Measurements from ENCODE around the gene LRP2. TPM values are rescaled to one million over a fixed set of nuclear protein-coding genes. Genes with fewer than 3 reads are reported as not detected.

The LRP2 gene
- total and polyA plus RNA-seq, 2 of the 8 experiments (the other 6 are each of a cell fraction or from before 2014, with no cell fraction given) = 2.0 to 2.9 TPM

DNA sequence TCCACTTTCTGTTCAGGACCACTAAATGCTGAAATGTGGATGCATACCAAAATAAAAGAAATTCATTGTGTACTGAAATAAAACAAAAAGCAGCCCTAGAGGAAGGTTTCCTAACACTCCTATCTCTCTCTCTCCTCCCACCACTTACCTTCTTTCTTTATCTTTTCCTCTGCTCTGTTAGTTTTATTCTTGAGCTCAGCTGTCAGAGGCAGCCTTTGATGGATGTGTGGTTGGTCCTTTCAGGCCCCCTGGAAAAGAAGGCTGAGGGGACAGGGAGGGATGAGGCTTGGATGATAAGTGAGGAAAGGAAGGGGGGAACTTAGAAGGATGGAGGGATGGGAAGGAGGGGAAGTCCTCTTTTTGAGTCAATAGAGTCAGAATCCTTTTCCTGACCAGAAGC lies 245.3 kb downstream of the LRP2 start:
- no peak overlapping the region for H4K8ac ChIP-seq (ENCODE audit: extremely low read depth, insufficient read depth, low read length)
- no peak overlapping the region for H3K23ac ChIP-seq (ENCODE audit: insufficient read length)
- H3K27me3 ChIP-seq (replicated peaks in 1 of 4; ENCODE audit: control insufficient read depth in 3 of 4, extremely low read depth in 1 of 4, insufficient read depth in 3 of 4, low read length in 3 of 4) = no peaks in the 10 kb centered on the region
- no peak overlapping the region for H3K27ac ChIP-seq (ENCODE audit: low read depth, low read length)
- no peak overlapping the region for H3K4me3 ChIP-seq (ENCODE audit: extremely low read depth in 1 of 4, insufficient read depth in 2 of 4, low read depth in 3 of 4, low read length in 4 of 4)
- no peaks in the 10 kb centered on the region for H3K36me3 ChIP-seq (ENCODE audit: control insufficient read depth in 2 of 4, insufficient read depth in 4 of 4, low read length in 3 of 4)
- ChIA-PET CTCF (ENCODE audit: partially characterized antibody) (interaction anchor here (1.0 to 3.6 kb wide), 3 partner anchors 15 to 25 kb away, joined by 3 to 22 read pairs (median 3); no protein-coding TSS in a partner anchor), POLR2A (ENCODE audit: partially characterized antibody) (no interaction called here)
- no peak for FAIRE-seq
- H2BK12ac ChIP-seq (ENCODE audit: low read depth, low read length) = no peak overlapping the region
- no peak overlapping the region for H3K56ac ChIP-seq (replicated peaks; ENCODE audit: insufficient read length, low read depth, low read length)
- H3K79me1 ChIP-seq (ENCODE audit: low read depth, low read length) = no peaks in the 10 kb centered on the region
- no peaks in the 10 kb centered on the region; the same call in 1 of the 2 replicates for H3K23me2 ChIP-seq (ENCODE audit: low read depth, low read length)
- H3K9me3 ChIP-seq (ENCODE audit: insufficient read depth in 2 of 2, low read depth in 1 of 2, low read length in 1 of 2) = no peaks in the 10 kb centered on the region
- no peak overlapping the region for H2BK120ac ChIP-seq (replicated peaks; ENCODE audit: low read depth, low read length)
- H3K9ac ChIP-seq (replicated peaks in 1 of 4; ENCODE audit: extremely low read depth in 1 of 4, low read depth in 3 of 4, low read length in 3 of 4) = no peak overlapping the region
- H2BK20ac ChIP-seq (ENCODE audit: low read length) = no peak overlapping the region
- H2BK15ac ChIP-seq (ENCODE audit: low read length) = no peak overlapping the region
- H4K20me1 ChIP-seq (replicated peaks in 1 of 2; ENCODE audit: control insufficient read depth in 1 of 2, insufficient read depth in 2 of 2, low read length in 2 of 2) = no peaks in the 10 kb centered on the region
- peaks cover 0 to 3% (median 0%) of the 10 kb centered on the region in 4 experiments; a peak in 1 of 7 replicates for H3K4me1 ChIP-seq (replicated peaks in 1 of 4; ENCODE audit: control insufficient read depth in 3 of 4, insufficient read depth in 4 of 4, low read length in 3 of 4)
- H3K4ac ChIP-seq (replicated peaks; ENCODE audit: insufficient read length, low read depth, low read length) = no peak overlapping the region
- no peak overlapping the region for H2BK5ac ChIP-seq (ENCODE audit: low read depth, low read length)
- no peak overlapping the region for H3K18ac ChIP-seq (ENCODE audit: extremely low read depth, low read length)
- no peak overlapping the region for H2AFZ ChIP-seq (ENCODE audit: low read length)
- H4K5ac ChIP-seq (ENCODE audit: insufficient read length, low read depth, low read length) = no peak overlapping the region
- no peak overlapping the region for H3K14ac ChIP-seq (ENCODE audit: insufficient read length)
- no peak overlapping the region for H3K4me2 ChIP-seq (ENCODE audit: insufficient read depth in 1 of 2, low read depth in 2 of 2, low read length in 2 of 2)
- no peak overlapping the region for H2AK5ac ChIP-seq (ENCODE audit: low read depth, low read length)
- H4K91ac ChIP-seq (replicated peaks; ENCODE audit: insufficient read length, low read length) = no peak overlapping the region
- no peak for DNase-seq (ENCODE audit: low read depth in 1 of 2, low spot score in 2 of 2)
- H3K79me2 ChIP-seq (ENCODE audit: control insufficient read depth in 1 of 2, insufficient read depth in 2 of 2, low read length in 2 of 2) = no peaks in the 10 kb centered on the region
- TF ChIP-seq FOSL1 (IDR thresholded peaks at IDR 0.05; ENCODE audit: insufficient read depth, low read depth, low read length) = no peak
- no peak for TF ChIP-seq CBX5 (IDR thresholded peaks at IDR 0.05; ENCODE audit: low read depth, low read length)
- no peak for TF ChIP-seq EGR1 (IDR thresholded peaks at IDR 0.05; ENCODE audit: borderline replicate concordance, low read depth, low read length)
- TF ChIP-seq POLR2A (IDR thresholded peaks at IDR 0.05; ENCODE audit: control extremely low read depth in 1 of 2, low read depth in 2 of 2, low read length in 2 of 2) = no peak
- no peak for TF ChIP-seq KDM5A (IDR thresholded peaks at IDR 0.05; ENCODE audit: low read length)
- no peak for TF ChIP-seq ZNF274 (IDR thresholded peaks at IDR 0.05; ENCODE audit: borderline replicate concordance, extremely low read depth, low read length)
- TF ChIP-seq, protein P1, sequence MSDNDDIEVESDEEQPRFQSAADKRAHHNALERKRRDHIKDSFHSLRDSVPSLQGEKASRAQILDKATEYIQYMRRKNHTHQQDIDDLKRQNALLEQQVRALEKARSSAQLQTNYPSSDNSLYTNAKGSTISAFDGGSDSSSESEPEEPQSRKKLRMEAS (IDR thresholded peaks at IDR 0.05) = no peak
- no peak for TF ChIP-seq TCF12 (IDR thresholded peaks at IDR 0.05; ENCODE audit: low read depth, low read length)
- TF ChIP-seq SIN3A (conservative IDR thresholded peaks at IDR 0.05 in 1 of 2, IDR thresholded peaks at IDR 0.05 in 1 of 2; ENCODE audit: low read depth in 1 of 2, low read length in 2 of 2) = no peak
- TF ChIP-seq, protein P2, sequence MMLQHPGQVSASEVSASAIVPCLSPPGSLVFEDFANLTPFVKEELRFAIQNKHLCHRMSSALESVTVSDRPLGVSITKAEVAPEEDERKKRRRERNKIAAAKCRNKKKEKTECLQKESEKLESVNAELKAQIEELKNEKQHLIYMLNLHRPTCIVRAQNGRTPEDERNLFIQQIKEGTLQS (IDR thresholded peaks at IDR 0.05; ENCODE audit: insufficient read depth, low read depth, low read length) = no peak
- no peak for TF ChIP-seq RFX5 (IDR thresholded peaks at IDR 0.05; ENCODE audit: borderline replicate concordance, low read depth, low read length)
- no peak for TF ChIP-seq CTBP2 (IDR thresholded peaks at IDR 0.05; ENCODE audit: borderline replicate concordance, insufficient read depth, insufficient read length, low read length)
- no peak for TF ChIP-seq SP4 (IDR thresholded peaks at IDR 0.05; ENCODE audit: low read length)
- TF ChIP-seq RBBP5 (IDR thresholded peaks at IDR 0.05; ENCODE audit: borderline replicate concordance, low read depth, low read length) = no peak
- no peak for TF ChIP-seq GABPA (IDR thresholded peaks at IDR 0.05; ENCODE audit: borderline replicate concordance, insufficient read depth, low read length)

Measured in H1 (cell line).